Kidney (tissue), 14 donors: Measurements from ENCODE around the gene NPR3. TPM values are rescaled to one million over a fixed set of nuclear protein-coding genes. Genes with fewer than 3 reads are reported as not detected.

ENCODE experiments used
- DNase-seq, 5 donors: peaks; one replicate each; pipeline ENCODE4 v3.0.0-alpha.2; 2013 to 2020
- FAIRE-seq: peaks from 2 replicates; lab custom pipeline; 2012; peaks lifted over from hg19 to GRCh38; lab: Jason Lieb, UNC
- H3K27ac ChIP-seq, 2 donors: one replicate each; pipeline ENCODE4 v1.7.0; 2013; ENCODE audit warnings: low read depth in 2 of 2, low read length in 2 of 2, inconsistent platforms in 1 of 2
- H3K27me3 ChIP-seq: one replicate; pipeline ENCODE4 v1.7.1; 2013; ENCODE audit warnings: low read length, inconsistent platforms; ENCODE audit not compliant: control insufficient read depth, insufficient read depth
- H3K36me3 ChIP-seq, 3 donors: one replicate each; pipeline versions ENCODE4 v1.7.0 to v1.7.1; 2013; ENCODE audit warnings: low read length in 3 of 3, control low read depth in 1 of 3, inconsistent platforms in 1 of 3; ENCODE audit not compliant: insufficient read depth in 3 of 3, control insufficient read depth in 2 of 3
- H3K4me1 ChIP-seq, 3 donors: one replicate each; pipeline versions ENCODE4 v1.7.0 to v1.7.1; 2013; ENCODE audit warnings: low read length in 3 of 3, inconsistent platforms in 1 of 3, low read depth in 1 of 3; ENCODE audit not compliant: control insufficient read depth in 2 of 3, insufficient read depth in 2 of 3
- H3K4me3 ChIP-seq, 3 donors: one replicate each; pipeline versions ENCODE4 v1.7.0 to v1.8.1; 2013; ENCODE audit warnings: low read length in 3 of 3, control low read depth in 1 of 3, inconsistent platforms in 1 of 3
- H3K9ac ChIP-seq, 3 donors: one replicate each; pipeline versions ENCODE4 v1.7.0 to v1.7.1; 2013; ENCODE audit warnings: low read length in 3 of 3, control low read depth in 1 of 3, inconsistent platforms in 1 of 3
- H3K9me3 ChIP-seq, 3 donors: one replicate each; pipeline versions ENCODE4 v1.7.0 to v1.7.1; 2013; ENCODE audit warnings: low read length in 3 of 3, control low read depth in 1 of 3, inconsistent platforms in 1 of 3; ENCODE audit not compliant: control insufficient read depth in 2 of 3, insufficient read depth in 1 of 3
- intact Hi-C: fragments of 100-400 bp; cut with DNase I; formaldehyde crosslinking; loops from one replicate; pipeline ENCODE4 v1.11.1; 2022
- polyA plus RNA-seq: library from polyadenylated mRNA; stranded (reverse); fragments of 350-450 nt; fragmentation: Illumina TruSeq; extraction: RNeasy Lipid Tissue Mini Kit (QIAGEN cat#74804); gene quantifications from one replicate; pipeline ENCODE4 v1.2.3, GENCODE V29; 2014; ENCODE audit warnings: low read depth, low replicate concordance; ENCODE audit not compliant: insufficient read depth
- total RNA-seq: library from RNA; stranded (reverse); fragmentation: NEBNext Ultra II Directional; extraction: Animal tissue kit (Norgen Biotek cat#: 25700); gene quantifications from one replicate; pipeline ENCODE4 v1.2.1, GENCODE V29; 2021
- TF ChIP-seq, protein P1 (sequence below): IDR thresholded peaks from 3 replicates; pipeline ENCODE4 v1.5.1; 2012; ENCODE audit warnings: mild to moderate bottlenecking, moderate library complexity, borderline replicate concordance; ENCODE audit not compliant: insufficient read depth; ENCODE audit errors: extremely low read depth
- donor health status: control.
- donor health status: control.
- donor health status: control.
- donor health status: control.
- donor health status: control.
- donor health status: DM: yes; HTN: yes; CAD: no.
- donor health status: Normal renal cell carcinoma (clear cell type).

NPR3 gene
- total and polyA plus RNA-seq, 2 donors from 2014 or later: 12.5 to 33.7 TPM

DNA sequence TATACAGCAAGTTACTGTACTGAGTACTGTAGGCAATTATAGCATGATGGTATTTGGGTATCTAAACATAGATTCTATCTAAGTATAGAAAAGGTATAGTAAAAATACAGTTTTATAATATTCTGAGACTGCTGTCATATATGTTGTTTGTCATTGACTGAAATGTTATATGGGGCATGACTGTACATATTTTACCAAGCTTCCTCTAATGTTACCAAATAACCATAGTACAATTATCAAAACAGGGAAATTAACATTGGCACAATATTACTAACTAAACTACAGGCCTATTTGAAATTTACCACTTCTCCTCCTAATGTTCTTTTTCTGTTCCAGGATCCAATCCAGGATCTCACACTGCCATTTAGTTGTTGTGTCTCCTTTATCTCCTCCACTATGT lies 18.5 kb downstream of the NPR3 start:
- FAIRE-seq: no peak

DNA sequence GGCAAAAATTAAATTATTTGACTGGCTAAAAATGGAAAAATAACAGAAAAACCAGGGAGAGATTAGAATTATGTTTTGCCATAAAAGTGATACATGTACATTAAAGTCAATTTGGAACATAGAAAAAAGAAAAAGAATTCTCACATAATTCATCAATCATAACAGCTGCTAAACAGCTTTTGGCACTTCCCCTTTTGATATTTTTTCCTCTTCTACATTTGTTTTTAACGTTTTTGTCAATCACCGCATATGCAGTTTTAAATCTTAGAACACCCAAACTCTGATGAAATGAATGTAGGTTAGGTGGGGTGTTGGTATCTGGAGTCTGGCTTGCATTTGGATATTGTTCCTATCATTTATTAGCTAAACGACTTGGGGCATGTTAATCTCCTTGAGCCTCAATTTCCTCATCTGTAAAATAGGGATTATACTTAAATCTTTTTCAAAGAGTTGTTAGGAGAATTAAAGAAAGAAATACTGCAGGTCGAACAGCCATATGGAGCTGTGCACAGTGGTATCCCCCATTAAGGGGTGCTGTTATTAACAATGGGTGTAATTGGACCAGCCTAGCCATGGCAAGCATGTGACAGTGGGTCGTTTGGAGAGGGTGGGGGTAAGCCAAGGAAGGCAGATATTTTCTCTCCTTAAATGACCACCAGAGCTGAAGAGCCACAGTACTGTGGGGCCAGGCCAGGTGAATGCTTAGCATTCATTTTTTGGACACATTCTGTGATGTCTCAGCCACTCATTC lies 22.6 kb downstream of the NPR3 start:
- H3K27ac ChIP-seq: no peak overlapping the region
- H3K27me3 ChIP-seq: no peaks in the 10 kb centered on the region
- no peak overlapping the region for H3K9ac ChIP-seq
- no peak overlapping the region for H3K4me3 ChIP-seq
- no peaks in the 10 kb centered on the region for H3K9me3 ChIP-seq
- TF ChIP-seq, protein P1, sequence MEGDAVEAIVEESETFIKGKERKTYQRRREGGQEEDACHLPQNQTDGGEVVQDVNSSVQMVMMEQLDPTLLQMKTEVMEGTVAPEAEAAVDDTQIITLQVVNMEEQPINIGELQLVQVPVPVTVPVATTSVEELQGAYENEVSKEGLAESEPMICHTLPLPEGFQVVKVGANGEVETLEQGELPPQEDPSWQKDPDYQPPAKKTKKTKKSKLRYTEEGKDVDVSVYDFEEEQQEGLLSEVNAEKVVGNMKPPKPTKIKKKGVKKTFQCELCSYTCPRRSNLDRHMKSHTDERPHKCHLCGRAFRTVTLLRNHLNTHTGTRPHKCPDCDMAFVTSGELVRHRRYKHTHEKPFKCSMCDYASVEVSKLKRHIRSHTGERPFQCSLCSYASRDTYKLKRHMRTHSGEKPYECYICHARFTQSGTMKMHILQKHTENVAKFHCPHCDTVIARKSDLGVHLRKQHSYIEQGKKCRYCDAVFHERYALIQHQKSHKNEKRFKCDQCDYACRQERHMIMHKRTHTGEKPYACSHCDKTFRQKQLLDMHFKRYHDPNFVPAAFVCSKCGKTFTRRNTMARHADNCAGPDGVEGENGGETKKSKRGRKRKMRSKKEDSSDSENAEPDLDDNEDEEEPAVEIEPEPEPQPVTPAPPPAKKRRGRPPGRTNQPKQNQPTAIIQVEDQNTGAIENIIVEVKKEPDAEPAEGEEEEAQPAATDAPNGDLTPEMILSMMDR: no peak
- no peak for FAIRE-seq
- peaks cover 0 to 2% (median 0%) of the 10 kb centered on the region in 3 donors for H3K4me1 ChIP-seq
- intact Hi-C loops: no loop called here
- peaks cover 0 to 13% (median under 1%) of the 10 kb centered on the region in 3 donors for H3K36me3 ChIP-seq
- DNase-seq: no peak

More for the DNA sequence above, 18.5 kb downstream of the NPR3 start:
- no peak overlapping the region for H3K9ac ChIP-seq
- H3K27ac ChIP-seq: no peak overlapping the region
- peaks cover 0 to 29% (median 6%) of the 10 kb centered on the region in 3 donors for H3K36me3 ChIP-seq
- no peaks in the 10 kb centered on the region for H3K9me3 ChIP-seq
- peaks cover 0 to 2% (median 0%) of the 10 kb centered on the region in 3 donors for H3K4me1 ChIP-seq
- TF ChIP-seq, protein P1: no peak
- H3K4me3 ChIP-seq: no peak overlapping the region
- intact Hi-C loops: no loop called here
- no peak for DNase-seq
- H3K27me3 ChIP-seq: no peaks in the 10 kb centered on the region

DNA sequence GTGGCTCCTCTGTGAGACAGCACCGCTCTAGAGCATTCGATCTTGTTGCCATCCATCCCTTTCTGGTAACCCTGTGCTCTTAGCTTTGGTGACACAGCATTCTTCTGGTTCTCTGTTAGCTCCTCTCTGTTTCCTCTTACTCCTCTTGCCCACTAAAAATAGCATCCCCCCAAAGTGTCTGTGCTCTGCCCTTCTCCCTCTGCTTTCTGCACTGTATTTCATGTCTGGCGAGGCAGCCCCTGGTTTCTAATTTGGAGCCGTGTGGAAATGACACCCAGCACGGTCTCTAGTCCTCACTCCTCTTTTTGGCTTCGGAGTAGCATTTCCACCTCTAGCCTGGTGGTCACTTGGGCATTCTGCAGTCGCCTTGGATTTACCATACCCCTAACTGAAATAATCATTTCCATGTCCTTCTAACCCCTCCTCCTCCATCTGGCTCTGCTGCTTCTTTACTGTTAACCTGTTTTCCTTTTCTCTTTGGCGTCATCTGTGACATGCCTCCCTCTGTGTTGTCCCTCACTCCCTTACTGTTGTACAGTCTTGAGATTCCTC lies 23.8 kb downstream of the NPR3 start:
- peaks cover 0 to 20% (median 7%) of the 10 kb centered on the region in 3 donors for H3K36me3 ChIP-seq
- peaks cover 0 to 2% (median 0%) of the 10 kb centered on the region in 3 donors for H3K4me1 ChIP-seq
- no peak overlapping the region for H3K9ac ChIP-seq
- intact Hi-C loops: no loop called here
- no peaks in the 10 kb centered on the region for H3K9me3 ChIP-seq
- FAIRE-seq (no peak), DNase-seq (no peak)
- no peak overlapping the region for H3K27ac ChIP-seq
- TF ChIP-seq, protein P1: no peak
- H3K4me3 ChIP-seq: no peak overlapping the region
- no peaks in the 10 kb centered on the region for H3K27me3 ChIP-seq
